ENCODE results near the gene ACOT7.

ACOT7 gene

DNA sequence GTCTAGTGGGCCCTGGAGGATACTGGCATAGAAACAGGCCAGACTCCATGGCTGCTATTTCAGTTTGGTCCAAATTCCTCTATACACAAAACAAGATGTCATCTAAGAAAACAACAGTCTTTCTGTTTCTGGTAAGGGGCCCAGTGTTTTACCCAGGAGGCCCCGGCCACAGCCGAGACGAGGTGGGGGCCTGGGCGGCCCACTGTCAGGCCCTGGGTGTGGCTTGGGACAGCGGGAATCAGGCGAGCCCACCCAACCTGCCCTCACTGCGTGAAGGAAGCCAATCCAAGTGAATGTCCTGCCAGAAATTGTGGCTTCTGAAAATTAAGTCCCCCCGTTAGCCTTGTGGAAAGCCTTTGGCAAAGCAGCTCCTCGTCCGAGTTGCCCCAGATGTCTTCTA, 101.5 kb downstream of the ACOT7 start:
- H3K4me3 ChIP-seq (ENCODE audit: low read depth, low read length): no peak overlapping the region
- no peak for TF ChIP-seq CTCF (IDR thresholded peaks at IDR 0.05; ENCODE audit: low read depth, low read length)
- in situ Hi-C loops (cut with HindIII; ENCODE audit: low sequenced_read_pairs): no loop called here
- DNase-seq (ENCODE audit: low read depth, low spot score): no peak

- DNase-seq (ENCODE audit: low read depth, low spot score): no peak
- in situ Hi-C loops (cut with HindIII; ENCODE audit: low sequenced_read_pairs): no loop called here
- no peak for TF ChIP-seq CTCF (IDR thresholded peaks at IDR 0.05; ENCODE audit: low read depth, low read length)
- H3K4me3 ChIP-seq (ENCODE audit: low read depth, low read length): no peak overlapping the region
Observed at GRCh38 chr1:6288665-6289064, 104.9 kb downstream of the ACOT7 start.

DNA sequence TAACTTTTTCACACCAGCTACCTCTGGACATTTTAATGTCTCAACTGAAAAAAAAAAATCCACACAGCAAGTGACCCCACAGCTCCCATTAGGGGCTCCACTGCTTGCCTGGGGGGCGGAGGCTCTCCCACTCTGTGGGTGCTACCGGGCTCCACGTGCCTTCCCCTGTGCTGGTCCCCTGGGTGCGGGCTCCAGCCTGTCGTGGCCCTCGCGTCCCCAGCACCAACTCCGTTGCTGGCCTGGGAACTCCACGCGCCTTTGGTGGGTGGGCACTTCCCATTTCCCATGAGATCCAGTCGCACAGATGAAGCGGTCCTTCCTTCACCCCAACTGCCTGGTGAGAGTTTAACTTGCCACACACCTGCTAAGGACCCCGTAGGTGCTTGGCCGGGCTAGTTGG, 105.5 kb downstream of the ACOT7 start:
- TF ChIP-seq CTCF (IDR thresholded peaks at IDR 0.05; ENCODE audit: low read depth, low read length): no peak
- DNase-seq (ENCODE audit: low read depth, low spot score): no peak
- in situ Hi-C loops (cut with HindIII; ENCODE audit: low sequenced_read_pairs): no loop called here
- H3K4me3 ChIP-seq (ENCODE audit: low read depth, low read length): no peak overlapping the region

DNA sequence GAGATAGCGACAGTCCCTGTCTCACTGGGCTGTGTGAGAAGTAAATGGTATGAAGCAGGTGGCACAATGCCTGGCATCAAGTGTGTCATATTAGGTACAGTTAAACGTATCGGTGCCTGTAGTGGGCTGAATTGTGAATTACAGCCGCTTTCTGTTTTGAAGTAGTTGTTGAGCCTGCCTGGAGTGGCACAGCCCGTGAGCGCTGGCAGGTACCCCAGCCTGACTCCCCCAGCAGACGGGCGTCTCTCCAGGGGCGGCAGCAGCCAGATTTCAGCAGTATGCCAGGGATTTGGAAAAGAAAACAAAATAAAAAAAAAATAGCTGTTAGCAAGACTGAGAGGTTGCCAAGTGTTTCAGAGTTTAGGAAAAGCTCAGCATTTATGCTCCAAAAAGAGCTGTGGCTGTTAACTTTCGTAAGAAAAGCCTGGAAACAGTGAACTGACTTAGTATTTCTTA, 106.1 kb downstream of the ACOT7 start:
- TF ChIP-seq CTCF (IDR thresholded peaks at IDR 0.05; ENCODE audit: low read depth, low read length): no peak
- no peak for DNase-seq (ENCODE audit: low read depth, low spot score)
- in situ Hi-C loops (cut with HindIII; ENCODE audit: low sequenced_read_pairs): no loop called here
- no peak overlapping the region for H3K4me3 ChIP-seq (ENCODE audit: low read depth, low read length)

- DNase-seq (ENCODE audit: low read depth, low spot score): no peak
- no peak for TF ChIP-seq CTCF (IDR thresholded peaks at IDR 0.05; ENCODE audit: low read depth, low read length)
- no peak overlapping the region for H3K4me3 ChIP-seq (ENCODE audit: low read depth, low read length)
- in situ Hi-C loops (cut with HindIII; ENCODE audit: low sequenced_read_pairs): no loop called here
Observed at GRCh38 chr1:6287029-6287428, 106.5 kb downstream of the ACOT7 start.

DNA sequence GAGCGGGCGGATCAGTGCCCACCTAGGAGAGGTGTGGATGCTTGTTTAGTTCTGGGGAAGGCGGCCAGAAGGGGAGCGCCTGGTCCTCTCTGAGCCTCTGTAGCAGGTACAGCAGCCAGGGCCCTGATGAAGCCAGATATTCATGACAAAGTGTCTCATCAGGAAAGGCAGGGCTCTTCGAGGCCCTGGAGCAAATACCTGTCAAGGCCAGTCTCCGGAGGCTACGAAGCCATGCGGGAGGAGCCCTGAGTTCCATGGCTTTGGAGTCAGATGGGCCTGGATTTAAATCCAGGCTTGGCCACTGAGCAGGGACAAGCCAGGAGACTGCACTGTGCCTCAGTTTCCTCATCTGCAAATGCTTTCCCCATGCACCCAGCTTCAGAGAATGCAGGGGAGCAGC, 107.3 kb downstream of the ACOT7 start:
- no peak for TF ChIP-seq CTCF (IDR thresholded peaks at IDR 0.05; ENCODE audit: low read depth, low read length)
- no peak for DNase-seq (ENCODE audit: low read depth, low spot score)
- in situ Hi-C loops (cut with HindIII; ENCODE audit: low sequenced_read_pairs): no loop called here
- no peak overlapping the region for H3K4me3 ChIP-seq (ENCODE audit: low read depth, low read length)

DNA sequence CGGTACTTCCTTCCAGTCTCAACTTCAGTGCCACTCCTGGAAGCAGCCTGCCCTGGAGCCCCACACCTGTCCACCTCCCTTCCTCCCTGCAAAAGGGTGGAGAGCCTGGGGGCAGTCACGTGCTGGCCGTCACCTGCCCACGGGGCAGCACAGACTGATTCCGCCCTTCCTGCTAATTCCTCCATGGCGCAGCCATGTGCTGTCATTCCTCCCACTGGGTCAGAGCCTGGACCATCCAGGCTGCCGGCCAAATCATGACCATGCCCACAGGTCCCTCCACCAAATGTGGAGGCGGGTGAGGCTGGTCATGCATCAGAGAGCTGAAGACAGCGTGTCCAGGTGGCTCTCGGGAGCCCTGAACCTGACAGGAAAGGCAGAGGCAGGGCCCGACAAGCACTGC, 108.2 kb downstream of the ACOT7 start:
- DNase-seq (ENCODE audit: low read depth, low spot score): no peak
- no peak for TF ChIP-seq CTCF (IDR thresholded peaks at IDR 0.05; ENCODE audit: low read depth, low read length)
- in situ Hi-C loops (cut with HindIII; ENCODE audit: low sequenced_read_pairs): no loop called here
- H3K4me3 ChIP-seq (ENCODE audit: low read depth, low read length): no peak overlapping the region

All from astrocyte of the spinal cord (primary cell).